Stimulated activated CD4-positive, alpha-beta T cell treated with anti-CD3 and anti-CD28 coated beads, Interleukin-4, amount 100 ng/mL, for 24 hours (primary cell): ENCODE measurements around the gene TEK.

Experiments used
- DNase-seq: peaks from one replicate; pipeline ENCODE4 v3.0.0-alpha.2; 2020

TEK gene

DNA sequence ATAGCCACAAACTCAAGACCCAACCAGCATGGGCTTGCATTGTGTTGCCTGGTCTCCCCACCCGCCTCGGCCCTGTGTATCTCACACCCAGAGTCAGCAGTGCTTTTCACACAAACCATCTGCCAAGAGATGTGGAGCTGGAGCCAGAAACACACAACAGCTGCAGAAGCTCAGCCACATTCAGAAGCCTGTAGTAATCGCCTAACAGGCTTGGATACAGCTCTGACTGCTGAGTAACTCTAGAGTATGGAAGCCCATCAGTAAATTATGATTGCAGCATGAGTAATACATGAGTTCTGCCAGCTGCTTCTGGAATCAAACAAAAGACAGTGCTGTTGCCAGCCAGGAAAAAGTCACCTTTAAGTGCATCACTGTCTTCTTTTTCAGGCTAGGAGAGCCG, 16.0 kb downstream of the TEK start:
- DNase-seq: no peak

DNA sequence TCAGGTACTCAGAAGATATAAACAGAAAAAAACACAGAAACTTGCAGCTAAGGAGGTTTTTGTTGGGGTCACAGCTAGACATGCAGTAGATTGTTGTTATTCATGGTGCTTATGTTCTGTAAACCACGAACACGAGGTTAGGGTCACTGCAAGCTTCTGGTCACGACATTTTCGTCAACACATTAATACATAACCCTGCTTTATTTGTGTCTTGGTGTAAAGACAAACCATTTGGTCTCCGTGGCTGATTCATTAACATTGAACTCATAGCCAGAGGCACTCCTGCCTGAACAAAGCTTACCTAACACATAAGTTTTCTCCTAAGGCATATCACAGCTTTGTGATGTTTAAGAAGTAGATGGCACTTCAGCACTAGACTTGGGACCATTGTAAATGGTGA, 16.9 kb downstream of the TEK start:
- no peak for DNase-seq

DNA sequence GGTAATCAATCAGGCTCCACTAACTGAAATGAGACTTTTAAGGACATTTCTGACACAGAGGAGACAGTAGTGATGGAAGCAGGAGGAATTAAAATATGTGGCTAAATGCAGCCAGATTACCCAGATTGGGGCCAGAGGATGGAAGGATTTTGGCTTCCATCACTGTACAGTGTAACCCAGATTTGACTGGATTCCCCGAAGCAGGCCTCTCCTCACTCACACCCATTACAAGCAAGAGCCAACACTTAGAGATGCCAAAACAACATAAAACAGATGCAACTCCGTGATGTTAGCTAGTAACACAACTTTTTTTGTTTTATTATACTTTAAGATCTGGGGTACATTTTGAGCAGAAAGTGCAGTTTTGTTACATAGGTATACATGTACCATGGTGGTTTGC, 17.6 kb downstream of the TEK start:
- DNase-seq: no peak

DNA sequence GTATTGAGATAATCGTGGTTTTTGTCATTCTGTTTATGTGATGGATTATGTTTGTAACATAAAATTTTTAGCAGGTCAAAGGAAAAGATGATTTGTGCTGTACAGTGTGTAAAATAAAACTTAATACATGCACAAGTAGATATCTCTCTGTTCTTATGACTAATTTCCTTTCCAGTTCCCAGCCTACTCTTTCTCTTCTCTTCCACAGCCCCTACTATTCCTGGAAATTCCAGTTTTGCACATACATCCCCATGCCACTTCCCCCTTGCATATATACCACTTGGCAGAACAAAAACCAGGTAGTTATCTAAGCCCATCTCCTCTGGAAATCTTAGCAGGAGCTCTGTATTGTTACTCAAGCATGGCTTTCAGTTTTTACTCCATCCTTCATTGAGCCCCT, 20.2 kb downstream of the TEK start:
- no peak for DNase-seq

DNA sequence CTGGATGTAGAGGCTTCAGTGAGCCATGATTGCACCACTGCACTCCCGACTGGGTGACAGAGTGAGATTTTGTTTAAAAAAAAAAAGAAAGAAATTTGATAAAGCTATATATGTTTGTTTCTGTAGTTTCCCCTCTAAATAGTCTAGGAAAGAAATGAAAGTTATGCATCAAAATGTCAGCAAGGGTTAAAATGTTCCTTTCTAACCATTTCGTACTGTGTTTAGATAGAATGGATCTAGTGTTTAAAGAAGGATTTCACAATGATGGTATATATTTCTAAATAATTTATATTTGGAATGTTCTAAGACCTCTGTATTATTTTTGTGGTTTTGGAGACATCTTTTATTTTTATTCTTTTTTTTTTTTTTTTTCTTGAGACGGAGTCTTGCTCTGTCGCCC, 22.7 kb downstream of the TEK start:
- no peak for DNase-seq

DNA sequence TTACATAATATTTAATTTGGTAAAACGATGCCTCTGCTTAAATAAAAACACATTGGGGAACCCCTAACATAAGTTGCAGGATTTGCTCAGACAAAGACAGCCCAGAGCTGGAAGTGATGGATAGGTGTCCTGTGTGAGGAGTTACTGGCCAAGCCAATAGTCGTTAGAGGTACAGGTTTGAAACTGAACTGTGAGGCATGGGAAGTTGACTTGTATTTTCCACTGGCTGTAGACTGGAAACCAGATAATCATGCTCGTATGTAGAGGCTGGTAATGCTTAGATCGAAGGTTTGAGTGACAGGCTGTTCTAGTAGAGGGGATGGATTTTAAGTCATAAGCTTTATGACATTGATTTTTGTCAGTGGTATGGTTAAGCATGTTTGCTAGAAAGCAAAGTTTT, 24.8 kb downstream of the TEK start:
- DNase-seq: no peak

DNA sequence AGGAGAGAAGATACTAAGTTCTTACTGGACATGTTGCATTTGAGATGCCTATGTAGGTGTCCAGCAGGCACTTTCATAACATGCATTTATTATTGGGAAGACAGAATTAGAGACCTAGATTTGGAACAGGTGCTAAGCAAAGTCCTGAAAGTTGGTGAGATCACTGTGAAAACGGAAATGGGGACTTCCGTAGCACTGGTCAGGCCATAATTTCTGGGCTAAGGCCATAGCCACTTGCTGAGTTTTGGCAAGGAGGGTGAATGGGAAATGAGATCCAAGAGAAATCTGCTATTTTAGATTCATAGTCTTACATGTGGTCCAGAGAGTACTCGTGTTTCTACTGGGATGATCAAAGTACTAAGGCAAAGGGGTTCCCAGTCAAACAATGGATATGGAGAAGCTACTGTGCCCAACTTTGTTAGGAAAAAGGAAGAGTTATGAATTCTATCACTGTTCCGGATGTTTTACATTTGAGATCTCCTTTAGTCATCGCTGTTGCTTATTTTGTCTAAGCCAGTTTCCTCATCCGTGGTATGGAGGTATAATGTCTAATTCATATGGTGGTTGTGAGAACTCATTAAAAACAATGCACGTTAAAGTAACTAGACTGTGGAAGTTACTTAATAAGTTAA, 33.4 kb downstream of the TEK start:
- no peak for DNase-seq

DNA sequence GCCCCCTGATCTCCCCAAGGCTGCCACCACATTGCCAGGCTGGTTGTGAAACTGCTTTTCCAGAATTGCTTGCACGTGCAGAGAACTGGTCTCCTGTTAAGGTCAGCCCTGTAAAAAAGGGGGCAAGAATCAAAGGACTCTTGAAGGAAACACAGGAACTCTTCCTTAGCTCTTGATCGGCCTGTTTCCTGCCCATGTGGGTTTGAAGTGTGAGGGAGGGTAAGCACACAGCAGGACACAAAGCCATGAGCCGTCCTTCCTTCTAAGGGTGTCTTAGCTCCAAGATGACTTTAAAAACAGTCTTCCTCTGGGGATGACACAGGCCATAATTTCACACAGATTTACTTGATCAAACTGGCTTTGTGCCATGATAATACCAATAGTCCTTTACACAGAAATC, 36.1 kb downstream of the TEK start:
- no peak for DNase-seq

DNA sequence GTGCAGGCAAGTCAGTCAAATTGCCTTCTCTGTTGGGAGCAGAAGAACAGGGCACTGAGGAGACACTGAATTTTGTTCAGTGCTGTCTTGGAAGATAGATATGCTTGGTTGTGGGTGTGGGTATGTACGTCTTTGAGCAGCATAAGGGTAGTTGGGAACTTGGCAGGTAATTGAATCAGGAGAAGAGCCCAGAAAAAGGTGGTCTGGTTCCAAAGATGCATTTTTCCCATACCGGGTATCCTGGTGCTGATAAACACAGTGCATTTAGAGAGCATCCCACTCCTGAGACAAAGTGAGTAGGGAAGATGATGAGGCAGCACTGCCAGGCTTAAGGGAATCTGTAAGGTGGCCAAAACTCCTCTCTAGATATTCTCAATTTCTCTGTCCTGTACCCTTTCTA, 40.6 kb downstream of the TEK start:
- DNase-seq: no peak

DNA sequence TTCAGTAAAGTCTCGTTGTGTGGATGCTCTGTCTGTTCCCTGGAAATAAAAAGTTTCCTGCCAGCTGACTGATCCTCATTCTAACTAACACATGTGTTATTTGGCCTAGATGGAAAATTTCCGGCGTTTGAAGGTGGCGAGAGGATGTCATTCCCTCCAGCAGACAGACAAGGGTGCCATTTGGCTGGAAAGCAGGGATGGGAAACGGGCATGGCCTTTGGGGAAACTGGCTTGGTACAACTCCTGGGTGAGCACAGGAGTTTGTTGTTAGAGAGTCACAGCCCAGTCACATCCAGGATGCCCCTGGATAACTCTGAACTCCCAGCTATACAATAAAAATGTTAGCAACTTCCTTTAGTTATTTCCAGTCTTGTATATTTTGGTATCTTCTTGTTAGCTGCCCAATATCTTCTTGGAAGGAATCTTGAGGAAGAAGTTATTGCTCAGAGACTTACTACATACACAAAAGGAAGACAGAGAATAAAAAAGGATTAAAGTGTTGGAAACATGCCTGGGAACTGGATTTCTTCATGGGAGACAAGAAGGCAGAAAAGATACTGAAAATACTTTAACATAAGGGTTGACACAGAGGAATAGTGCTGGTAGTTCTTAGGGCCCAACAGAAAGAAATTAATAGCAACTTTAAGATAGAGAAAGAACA, 41.9 kb downstream of the TEK start:
- no peak for DNase-seq

DNA sequence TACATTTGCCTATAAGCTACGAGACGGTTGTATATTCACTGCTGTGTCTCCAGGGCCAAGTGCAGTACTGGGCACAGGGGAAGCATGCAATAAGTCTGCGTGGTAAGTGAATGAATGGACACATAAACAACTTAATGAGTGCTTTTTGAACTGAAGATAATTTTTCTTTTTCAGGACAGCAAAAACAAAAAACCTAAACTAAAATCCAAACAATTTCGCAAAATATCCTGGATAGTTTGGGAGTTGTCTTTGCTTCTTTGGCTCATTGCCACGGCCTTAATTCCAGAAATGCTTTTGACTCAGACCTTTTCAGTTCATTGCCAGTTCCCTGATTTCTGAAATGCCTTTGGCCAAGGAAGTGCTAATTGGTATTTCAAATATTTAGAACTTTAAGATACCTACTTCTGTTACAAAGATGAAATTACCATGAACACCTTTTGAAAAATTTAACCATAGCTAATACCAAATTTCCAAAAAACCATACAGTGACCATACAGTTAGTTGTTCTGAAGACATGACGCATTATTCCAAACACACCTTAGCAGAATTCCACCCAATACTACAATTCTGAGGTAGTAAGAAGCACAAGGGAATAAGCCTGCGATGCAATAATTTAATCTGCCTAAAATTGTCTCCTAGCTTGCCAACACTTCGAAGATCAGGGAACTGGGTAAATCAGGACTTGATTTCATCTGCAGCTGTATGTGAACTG, 42.8 kb downstream of the TEK start:
- no peak for DNase-seq

DNA sequence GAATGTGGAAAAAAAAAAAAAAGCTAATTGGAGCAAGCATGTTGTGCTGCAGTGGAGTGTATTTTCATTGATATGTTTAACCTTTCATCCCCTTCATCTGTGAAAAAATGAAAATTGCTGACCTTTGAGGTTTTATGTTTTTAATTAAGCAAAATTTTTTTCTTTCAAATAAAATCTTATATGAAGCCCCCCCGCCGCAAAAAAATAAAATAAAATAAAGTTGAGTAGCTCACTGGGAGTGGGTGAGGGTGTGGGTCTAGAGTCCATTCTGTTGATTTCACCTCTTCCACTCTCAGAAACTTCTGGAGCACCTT, 43.3 kb downstream of the TEK start:
- no peak for DNase-seq

DNA sequence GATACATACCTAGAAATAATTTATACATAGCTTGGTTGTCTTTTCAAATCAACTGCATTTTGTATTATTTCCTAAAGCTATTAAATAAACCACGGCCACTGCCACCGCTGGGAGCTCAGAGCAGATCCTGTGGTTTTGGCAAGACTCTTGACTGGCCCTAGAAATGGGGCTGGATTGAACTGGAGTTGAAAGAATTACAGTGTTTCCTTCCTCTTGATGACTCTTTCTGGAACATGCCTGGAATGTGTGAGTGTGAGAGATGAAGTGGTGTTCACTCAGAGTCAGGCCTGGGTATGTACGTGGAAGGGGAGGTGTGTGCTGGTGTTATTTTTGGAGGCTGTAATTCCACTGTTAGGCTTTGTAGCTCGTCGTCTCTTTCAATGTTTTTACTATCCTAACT, 45.9 kb downstream of the TEK start:
- DNase-seq: no peak

DNA sequence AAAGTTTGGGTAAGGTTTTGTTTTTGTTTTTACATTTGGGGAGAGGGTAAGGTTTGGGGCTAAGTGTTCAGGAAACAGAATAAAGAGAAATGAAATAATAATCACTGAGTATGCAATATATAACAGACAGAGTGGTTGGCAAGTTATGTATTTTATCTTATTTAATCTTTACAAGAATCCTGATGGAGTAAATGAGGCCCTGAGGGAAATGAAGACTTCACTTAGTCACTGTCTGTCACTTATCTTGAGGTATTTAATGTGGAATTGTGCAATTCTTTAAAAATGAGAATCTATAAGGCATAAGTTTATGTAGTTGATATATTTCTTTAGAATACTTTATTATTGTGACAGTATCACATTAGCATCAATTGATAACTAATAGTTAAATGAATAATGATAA, 48.1 kb downstream of the TEK start:
- DNase-seq: no peak

DNA sequence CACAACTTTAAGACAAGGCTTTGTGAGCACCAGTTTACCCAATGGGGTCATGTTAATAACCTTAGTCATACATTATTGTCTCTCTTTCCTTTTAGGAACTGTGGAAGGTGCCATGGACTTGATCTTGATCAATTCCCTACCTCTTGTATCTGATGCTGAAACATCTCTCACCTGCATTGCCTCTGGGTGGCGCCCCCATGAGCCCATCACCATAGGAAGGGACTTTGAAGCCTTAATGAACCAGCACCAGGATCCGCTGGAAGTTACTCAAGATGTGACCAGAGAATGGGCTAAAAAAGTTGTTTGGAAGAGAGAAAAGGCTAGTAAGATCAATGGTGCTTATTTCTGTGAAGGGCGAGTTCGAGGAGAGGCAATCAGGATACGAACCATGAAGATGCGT, 48.7 kb downstream of the TEK start:
- no peak for DNase-seq

DNA sequence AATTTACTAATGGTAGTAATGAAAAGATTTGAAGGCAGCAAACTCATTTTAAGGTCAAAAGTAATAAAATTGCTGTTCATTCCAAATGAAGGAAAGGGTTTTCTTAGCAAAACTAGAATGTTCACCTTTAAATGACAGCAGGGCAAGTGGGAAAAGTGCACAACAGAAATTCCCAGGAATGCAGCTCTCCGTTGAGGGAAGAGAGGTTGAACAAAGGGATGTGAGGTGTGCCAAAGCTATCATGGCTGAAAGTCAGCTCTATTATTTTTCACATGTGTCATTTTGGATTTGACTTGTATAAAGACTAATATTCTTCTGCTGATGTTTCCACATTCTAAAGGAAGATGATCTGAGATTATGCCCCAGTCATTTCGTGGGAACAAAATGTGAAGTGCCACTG, 51.6 kb downstream of the TEK start:
- DNase-seq: no peak

DNA sequence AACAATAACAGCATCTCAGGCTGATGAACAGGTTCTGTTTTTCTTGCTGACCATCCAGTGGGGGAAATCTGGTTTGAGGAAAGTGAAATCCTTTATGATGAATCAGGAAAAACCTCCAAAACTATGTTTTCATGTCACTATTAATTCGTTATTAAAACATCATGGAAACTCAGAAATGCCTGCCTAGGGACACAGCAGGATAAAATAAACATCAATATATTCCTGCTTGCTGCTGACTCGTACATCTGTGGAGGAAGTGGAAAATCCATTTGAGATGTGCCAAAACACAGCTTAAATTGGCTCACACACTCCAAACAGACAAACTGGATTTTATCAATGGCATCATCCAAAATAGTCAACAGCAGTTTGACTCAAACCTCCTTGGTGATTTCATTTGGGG, 53.0 kb downstream of the TEK start:
- DNase-seq: no peak

DNA sequence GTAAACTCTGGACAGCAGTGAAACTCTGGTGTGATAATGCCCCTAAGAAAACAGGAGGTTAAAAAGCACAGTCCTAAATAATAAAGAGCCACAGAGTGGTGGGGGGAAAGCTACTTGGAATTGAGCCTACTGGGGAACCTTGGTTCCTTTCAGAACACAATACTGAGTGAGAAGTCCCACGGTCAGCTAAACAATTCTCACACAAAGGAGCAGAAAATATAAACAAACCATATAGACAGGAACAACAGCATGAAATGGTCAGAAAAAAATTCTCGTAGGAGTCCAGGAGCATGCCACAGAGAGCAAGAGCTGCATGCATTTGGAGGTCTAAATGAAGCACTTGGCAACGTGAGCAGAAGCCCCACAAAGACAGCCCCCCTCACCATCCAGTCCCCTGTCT, 56.0 kb downstream of the TEK start:
- no peak for DNase-seq

DNA sequence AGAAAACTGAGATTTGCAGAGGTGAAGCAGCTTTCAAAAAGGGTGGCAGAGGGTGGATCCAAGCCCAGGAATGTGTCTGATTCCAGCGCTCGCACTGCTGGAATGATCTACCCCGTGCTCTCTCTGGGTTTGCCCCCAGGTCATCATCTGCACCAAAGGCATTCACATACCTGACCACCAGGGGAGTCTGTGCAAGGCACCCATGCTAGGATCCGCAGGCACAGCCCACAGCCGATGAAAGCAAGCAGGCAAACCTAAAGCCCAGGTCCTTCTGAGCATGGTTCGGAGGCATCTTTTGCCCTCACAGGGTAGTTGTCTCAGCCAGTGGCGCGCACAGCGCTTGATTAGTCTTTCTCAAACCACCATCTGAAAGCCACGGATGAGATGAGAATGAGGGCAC, 56.6 kb downstream of the TEK start:
- DNase-seq: no peak

DNA sequence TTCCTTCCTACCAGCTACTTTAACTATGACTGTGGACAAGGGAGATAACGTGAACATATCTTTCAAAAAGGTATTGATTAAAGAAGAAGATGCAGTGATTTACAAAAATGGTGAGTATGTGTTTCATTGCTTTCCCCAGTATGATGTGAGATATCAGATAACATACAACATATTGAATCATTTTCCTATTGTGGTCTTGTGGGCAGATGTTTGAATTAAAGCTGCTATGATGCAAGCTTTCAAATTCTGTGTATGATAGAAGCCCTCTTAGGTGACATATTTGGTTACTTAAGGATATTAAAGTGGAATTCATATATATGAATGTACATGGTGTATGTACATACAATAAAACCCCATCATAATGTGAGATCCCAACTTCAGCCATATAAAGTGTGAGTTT, 59.5 kb downstream of the TEK start:
- DNase-seq: no peak

DNA sequence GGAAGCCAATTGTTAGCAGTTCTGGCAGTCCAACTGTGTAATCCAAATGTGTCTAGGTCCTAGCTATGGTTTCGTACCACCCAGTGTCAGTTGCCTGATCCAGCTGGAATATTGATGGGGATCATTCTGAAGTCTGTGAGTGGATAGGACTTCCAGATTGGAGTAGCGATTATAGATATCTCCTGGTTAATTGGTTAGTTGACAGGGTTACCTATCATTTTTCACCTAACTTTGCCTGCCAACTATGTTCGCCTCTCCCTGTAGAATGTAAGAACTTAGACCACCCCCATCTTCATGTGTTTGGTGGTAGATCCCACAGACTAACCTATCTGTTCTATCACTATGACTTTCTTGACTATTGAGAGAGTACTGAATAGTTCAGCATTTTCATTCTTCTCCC, 59.9 kb downstream of the TEK start:
- no peak for DNase-seq

DNA sequence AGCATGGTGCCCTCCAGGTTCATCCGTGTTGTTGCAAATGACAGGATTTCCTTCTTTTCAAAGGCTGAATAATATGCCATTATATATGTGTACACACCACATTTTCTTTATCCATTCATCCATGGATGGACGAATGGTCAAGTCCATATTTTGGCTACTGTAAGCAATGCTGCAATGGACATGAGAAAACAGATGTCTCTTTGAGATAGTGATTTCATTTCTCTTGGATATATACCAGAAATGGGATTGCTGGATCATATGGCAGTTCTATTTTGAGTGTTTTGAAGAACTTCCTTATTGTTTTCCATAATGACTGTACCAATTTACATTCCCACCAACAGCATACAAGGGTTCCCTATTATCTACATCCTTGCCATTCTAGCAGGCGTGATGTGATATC, 67.9 kb downstream of the TEK start:
- no peak for DNase-seq

DNA sequence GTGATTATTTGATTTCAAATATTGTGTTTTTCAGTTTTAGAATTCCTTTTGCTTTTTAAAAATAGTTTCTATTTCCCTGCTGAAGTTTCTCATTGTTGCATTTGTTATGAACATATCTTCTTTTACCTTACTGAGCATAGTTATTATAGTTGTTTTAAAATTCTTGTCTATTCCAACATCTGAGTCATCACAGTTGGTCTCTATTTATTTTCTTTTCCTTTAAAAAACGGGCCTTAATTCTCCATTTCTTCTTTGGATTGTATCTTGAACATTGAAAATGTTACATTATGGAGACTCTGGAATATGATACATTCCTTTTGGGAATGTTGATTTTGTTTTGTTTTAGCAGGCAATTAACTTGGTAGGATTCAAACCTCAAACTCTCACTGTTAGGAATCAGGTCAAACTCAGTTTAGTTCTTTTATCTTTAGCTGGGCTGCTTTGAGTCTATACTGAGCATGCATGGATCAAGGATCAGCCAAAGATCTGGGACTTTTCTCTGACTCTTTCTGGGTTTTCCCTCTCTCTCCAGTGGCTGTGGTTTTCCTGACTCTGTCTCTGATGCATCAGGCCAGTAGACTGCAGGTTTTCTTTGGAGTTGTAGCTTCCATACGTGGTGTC, 70.3 kb downstream of the TEK start:
- no peak for DNase-seq

DNA sequence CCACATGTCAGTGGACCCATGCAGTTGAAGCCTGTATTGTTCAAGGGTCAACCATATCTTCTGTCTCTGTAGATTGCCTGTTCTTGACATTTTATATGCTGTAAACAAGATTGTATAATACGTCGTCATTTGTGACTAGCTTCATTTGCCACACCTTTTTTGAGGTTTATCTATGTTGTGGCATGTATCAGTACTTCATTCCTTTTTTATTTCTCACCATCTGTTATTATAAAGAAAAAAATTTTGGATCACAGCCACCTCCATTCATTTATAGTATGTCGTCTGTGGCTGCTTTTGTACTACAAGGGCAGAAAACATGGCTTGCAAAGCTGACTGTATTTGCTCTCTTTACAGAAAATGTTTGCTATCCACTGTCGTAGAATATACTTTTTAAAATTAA, 72.4 kb downstream of the TEK start:
- no peak for DNase-seq

DNA sequence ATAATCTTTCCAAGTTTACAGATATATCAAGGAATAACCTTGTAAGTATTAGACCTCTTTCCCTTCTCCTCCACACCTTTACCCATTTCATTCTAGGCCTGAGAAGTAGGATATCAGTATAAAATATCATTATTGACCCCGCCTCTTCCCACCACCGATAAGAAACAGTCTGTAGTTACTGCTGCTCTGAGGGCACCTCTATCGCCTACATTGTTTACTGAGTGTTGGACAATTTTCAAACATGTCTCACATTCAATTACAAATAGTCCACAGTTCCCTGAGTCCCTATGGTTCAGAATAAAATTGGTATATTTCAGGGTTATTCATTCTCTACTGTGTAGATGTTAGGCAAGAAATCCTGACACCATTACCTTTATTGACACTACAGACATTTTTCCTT, 73.4 kb downstream of the TEK start:
- no peak for DNase-seq
